H9 (cell line): Measurements from ENCODE around the gene CCL19. TPM values are rescaled to one million over a fixed set of nuclear protein-coding genes. Genes with fewer than 3 reads are reported as not detected.

Source experiments
- DNase-seq: peaks from one replicate; pipeline ENCODE4 v3.0.0-alpha.2; 2017
- H2AFZ ChIP-seq: one replicate; pipeline ENCODE4 v1.6.1; 2013; ENCODE audit warnings: mild to moderate bottlenecking, low read length, control low read depth, moderate library complexity
- H2AK5ac ChIP-seq: 2 replicates; pipeline ENCODE4 v1.6.1; 2013; ENCODE audit warnings: low read length, control low read depth, mixed read lengths; ENCODE audit not compliant: insufficient read length
- H2BK120ac ChIP-seq: one replicate; pipeline ENCODE4 v1.6.1; 2013; ENCODE audit warnings: low read depth, mild to moderate bottlenecking, low read length, control low read depth, inconsistent platforms; ENCODE audit not compliant: poor library complexity, severe bottlenecking
- H2BK12ac ChIP-seq: 2 replicates; pipeline ENCODE4 v1.6.1; 2013; ENCODE audit warnings: low read length, control low read depth, mixed read lengths, low read depth; ENCODE audit not compliant: insufficient read length
- H2BK15ac ChIP-seq: 2 replicates; pipeline ENCODE4 v1.6.1; 2013; ENCODE audit warnings: low read depth, low read length, control low read depth
- H2BK20ac ChIP-seq: one replicate; pipeline ENCODE4 v1.6.1; 2013; ENCODE audit warnings: low read depth, mild to moderate bottlenecking, low read length, control low read depth, inconsistent platforms; ENCODE audit not compliant: poor library complexity, severe bottlenecking
- H2BK5ac ChIP-seq: 2 replicates; pipeline ENCODE4 v1.6.1; 2013; ENCODE audit warnings: low read length, control low read depth, mixed read lengths; ENCODE audit not compliant: insufficient read length
- H3K14ac ChIP-seq: 2 replicates; pipeline ENCODE4 v1.6.1; 2013; ENCODE audit warnings: low read length, control low read depth; ENCODE audit not compliant: insufficient read depth
- H3K18ac ChIP-seq: 2 replicates; pipeline ENCODE4 v1.6.1; 2013; ENCODE audit warnings: low read depth, mild to moderate bottlenecking, mixed read lengths, low read length, control low read depth; ENCODE audit not compliant: insufficient read length
- H3K23ac ChIP-seq: 2 replicates; pipeline ENCODE4 v1.6.1; 2013; ENCODE audit warnings: low read length, control low read depth, mixed read lengths, low read depth; ENCODE audit not compliant: insufficient read length
- H3K23me2 ChIP-seq: 2 replicates; pipeline ENCODE4 v1.6.1; 2013; ENCODE audit warnings: low read depth, mild to moderate bottlenecking, mixed read lengths, low read length, control low read depth; ENCODE audit not compliant: insufficient read length, poor library complexity, severe bottlenecking
- H3K27ac ChIP-seq: 2 replicates; pipeline ENCODE4 v1.5.1; 2013; ENCODE audit warnings: low read length, control low read depth, mixed read lengths, low read depth; ENCODE audit not compliant: insufficient read length
- H3K27me3 ChIP-seq: 2 replicates; pipeline ENCODE4 v1.6.1; 2013; ENCODE audit warnings: low read length, control low read depth, inconsistent platforms; ENCODE audit not compliant: insufficient read depth
- H3K4ac ChIP-seq: 2 replicates; pipeline ENCODE4 v1.6.1; 2013; ENCODE audit warnings: low read depth, mild to moderate bottlenecking, control low read depth, inconsistent platforms, low read length, moderate library complexity
- H3K4me1 ChIP-seq: 2 replicates; pipeline ENCODE4 v1.6.1; 2013; ENCODE audit warnings: low read length, control low read depth, inconsistent platforms; ENCODE audit not compliant: insufficient read depth
- H3K4me2 ChIP-seq: 2 replicates; pipeline ENCODE4 v1.6.1; 2013; ENCODE audit warnings: low read length, control low read depth, mixed read lengths; ENCODE audit not compliant: insufficient read length, insufficient read depth
- H3K56ac ChIP-seq: 2 replicates; pipeline ENCODE4 v1.6.1; 2013; ENCODE audit warnings: low read depth, mild to moderate bottlenecking, mixed read lengths, low read length, control low read depth; ENCODE audit not compliant: insufficient read length
- H3K79me1 ChIP-seq: 2 replicates; pipeline ENCODE4 v1.6.1; 2013; ENCODE audit warnings: low read depth, mild to moderate bottlenecking, moderate library complexity, low read length, control low read depth, inconsistent platforms; ENCODE audit not compliant: insufficient read depth, poor library complexity, severe bottlenecking
- H3K79me2 ChIP-seq: 2 replicates; pipeline ENCODE4 v1.6.1; 2013; ENCODE audit warnings: low read length, control low read depth, inconsistent platforms; ENCODE audit not compliant: insufficient read depth
- H3K9ac ChIP-seq: 2 replicates; pipeline ENCODE4 v1.6.1; 2013; ENCODE audit warnings: low read length, control low read depth, mixed read lengths; ENCODE audit not compliant: insufficient read length; ENCODE audit errors: extremely low read depth
- H3K9me3 ChIP-seq: one replicate; pipeline ENCODE4 v1.6.1; 2013; ENCODE audit warnings: low read depth, low read length, inconsistent platforms; ENCODE audit not compliant: control insufficient read depth
- H3T11ph ChIP-seq: one replicate; pipeline ENCODE4 v1.6.1; 2013; ENCODE audit warnings: mild to moderate bottlenecking, low read length, control low read depth, inconsistent platforms
- H4K20me1 ChIP-seq: one replicate; pipeline ENCODE4 v1.6.1; 2013; ENCODE audit not compliant: control insufficient read depth, insufficient read length, insufficient read depth
- H4K5ac ChIP-seq: 2 replicates; pipeline ENCODE4 v1.6.1; 2013; ENCODE audit warnings: low read depth, mild to moderate bottlenecking, mixed read lengths, low read length, control low read depth; ENCODE audit not compliant: insufficient read length
- H4K8ac ChIP-seq: replicated peaks from 2 replicates; pipeline ENCODE4 v1.6.1; 2013; ENCODE audit warnings: low read length, control low read depth, mixed read lengths, low read depth; ENCODE audit not compliant: insufficient read length
- H4K91ac ChIP-seq: 2 replicates; pipeline ENCODE4 v1.6.1; 2013; ENCODE audit warnings: low read depth, mild to moderate bottlenecking, moderate library complexity, mixed read lengths, low read length, control low read depth; ENCODE audit not compliant: insufficient read length
- H3K27ac Mint-ChIP-seq, 3 experiments: 2 replicates in 2 of 3; 3 replicates in 1 of 3; pipeline ENCODE4 v1.8.0; 2020 to 2021; ENCODE audit warnings: mixed read lengths in 3 of 3, mild to moderate bottlenecking in 1 of 3, moderate library complexity in 1 of 3
- H3K27me3 Mint-ChIP-seq: 2 replicates; pipeline ENCODE4 v1.8.0; 2021; ENCODE audit warnings: low read depth, mild to moderate bottlenecking, moderate library complexity, mixed read lengths
- H3K36me3 Mint-ChIP-seq, 3 experiments: 2 replicates in 2 of 3; 3 replicates in 1 of 3; pipeline ENCODE4 v1.8.0; 2020 to 2021; ENCODE audit warnings: low read depth in 3 of 3, mixed read lengths in 3 of 3; ENCODE audit not compliant: insufficient read depth in 1 of 3
- H3K4me1 Mint-ChIP-seq, 2 experiments: 2 replicates each; pipeline ENCODE4 v1.8.0; 2020; ENCODE audit warnings: mixed read lengths in 2 of 2
- H3K4me3 Mint-ChIP-seq, 2 experiments: 2 replicates in 1 of 2; 3 replicates in 1 of 2; pipeline ENCODE4 v1.8.0; 2020 to 2021; ENCODE audit warnings: mild to moderate bottlenecking in 2 of 2, mixed read lengths in 2 of 2, moderate library complexity in 1 of 2
- H3K9me3 Mint-ChIP-seq, 2 experiments: 2 replicates in 1 of 2; 3 replicates in 1 of 2; pipeline ENCODE4 v1.8.0; 2020; ENCODE audit warnings: mild to moderate bottlenecking in 2 of 2, mixed read lengths in 2 of 2, moderate library complexity in 1 of 2
- CTCF ChIP-seq: fragments of 200-600 bp; sonication (generic); conservative IDR thresholded peaks from 3 replicates; pipeline ENCODE4 v1.8.0; 2021; ENCODE audit warnings: antibody characterized with exemption, mild to moderate bottlenecking
- WGBS: extraction: QIAGEN DNeasy Blood & Tissue Kit; methylation state at CpG from one replicate; pipeline ENCODE4 v1.1.7; 2013; ENCODE audit warnings: missing lambda C conversion rate, low lambda C conversion rate, mixed read lengths; ENCODE audit not compliant: insufficient read length; ENCODE audit errors: extremely low coverage; 5-methylcytosine and 5-hydroxymethylcytosine counted together
- total RNA-seq: library from RNA; stranded (reverse); gene quantifications from 2 replicates; pipeline ENCODE4 v1.2.1, GENCODE V29; 2021

Gene CCL19
- total RNA-seq, 1 experiment from 2014 or later = not detected

GRCh38 chr9:34687276-34688030 lies 3.6 kb downstream of the CCL19 start:
- H2BK12ac ChIP-seq = no peak overlapping the region
- no peaks in the 10 kb centered on the region for H3K79me1 ChIP-seq
- no peak for DNase-seq
- WGBS = no CpG with 5 or more reads among the region's 10 CpGs
- H2BK120ac ChIP-seq = no peak overlapping the region
- no peak overlapping the region for H3K4ac ChIP-seq
- peaks cover 8% of the 10 kb centered on the region; the same call in 1 of the 2 replicates for H3K4me1 ChIP-seq
- H4K91ac ChIP-seq = no peak overlapping the region
- no peak overlapping the region for H3K18ac ChIP-seq
- no peak overlapping the region for H3K4me3 Mint-ChIP-seq
- H3K27ac ChIP-seq = no peak overlapping the region
- H3K23ac ChIP-seq = no peak overlapping the region
- H4K5ac ChIP-seq = no peak overlapping the region
- TF ChIP-seq CTCF = no peak
- H3K56ac ChIP-seq = no peak overlapping the region
- no peaks in the 10 kb centered on the region for H3K36me3 Mint-ChIP-seq
- no peak overlapping the region for H4K8ac ChIP-seq
- no peaks in the 10 kb centered on the region for H3K27me3 ChIP-seq
- H3K9me3 ChIP-seq = no peaks in the 10 kb centered on the region
- H2BK5ac ChIP-seq = no peak overlapping the region
- no peaks in the 10 kb centered on the region for H3K9me3 Mint-ChIP-seq
- no peaks in the 10 kb centered on the region for H3K23me2 ChIP-seq
- peaks cover 13 to 17% of the 10 kb centered on the region in 2 experiments for H3K4me1 Mint-ChIP-seq
- H3T11ph ChIP-seq = no peak overlapping the region
- no peaks in the 10 kb centered on the region; the same call in none of the 2 replicates for H3K27me3 Mint-ChIP-seq
- H2BK20ac ChIP-seq = no peak overlapping the region
- H2BK15ac ChIP-seq = no peak overlapping the region
- no peaks in the 10 kb centered on the region for H3K79me2 ChIP-seq
- no peak overlapping the region for H2AFZ ChIP-seq
- no peak overlapping the region for H2AK5ac ChIP-seq
- H3K14ac ChIP-seq = no peak overlapping the region
- H3K4me2 ChIP-seq = no peak overlapping the region
- no peaks in the 10 kb centered on the region for H4K20me1 ChIP-seq
- no peak overlapping the region for H3K9ac ChIP-seq
- H3K27ac Mint-ChIP-seq = peak overlapping the region in 2 of 3 experiments; percentile 6 to 95; a peak in 2 of 7 replicates
